SIG-M5 treated with dmso at 0.1 percent for 504 hours (cell line): Measurements from ENCODE around the gene LNPEP.

ENCODE experiments used
- DNase-seq: peaks from one replicate; lab custom pipeline; 2025; ENCODE audit not compliant: unreplicated experiment; lab: John Stamatoyannopoulos, UW

Gene LNPEP

GRCh38 chr5:96957254-96958049, 21.6 kb downstream of the LNPEP start:
- peak; percentile 19 for DNase-seq

DNA sequence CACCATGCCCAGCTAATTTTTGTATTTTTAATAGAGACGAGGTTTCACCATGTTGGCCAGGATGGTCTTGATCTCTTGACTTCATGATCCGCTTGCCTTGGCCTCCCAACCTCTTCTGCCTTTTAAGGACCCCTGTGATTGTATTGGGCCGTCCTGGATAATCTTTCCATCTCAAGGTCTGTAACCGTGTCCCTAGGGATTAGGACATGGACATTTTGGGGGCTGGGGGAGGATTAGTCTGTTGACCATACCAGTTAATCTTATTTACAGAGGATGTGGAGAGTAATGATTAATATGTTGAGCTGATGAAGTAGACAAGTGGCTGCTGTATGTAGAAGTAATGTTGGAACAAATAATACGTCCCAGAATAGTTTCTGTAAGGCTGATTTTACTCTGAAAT, 23.1 kb downstream of the LNPEP start:
- no peak for DNase-seq

- peak; percentile 88 for DNase-seq
These were observed 25.2 kb downstream of the LNPEP start for GRCh38 chr5:96961053-96961452.

DNA sequence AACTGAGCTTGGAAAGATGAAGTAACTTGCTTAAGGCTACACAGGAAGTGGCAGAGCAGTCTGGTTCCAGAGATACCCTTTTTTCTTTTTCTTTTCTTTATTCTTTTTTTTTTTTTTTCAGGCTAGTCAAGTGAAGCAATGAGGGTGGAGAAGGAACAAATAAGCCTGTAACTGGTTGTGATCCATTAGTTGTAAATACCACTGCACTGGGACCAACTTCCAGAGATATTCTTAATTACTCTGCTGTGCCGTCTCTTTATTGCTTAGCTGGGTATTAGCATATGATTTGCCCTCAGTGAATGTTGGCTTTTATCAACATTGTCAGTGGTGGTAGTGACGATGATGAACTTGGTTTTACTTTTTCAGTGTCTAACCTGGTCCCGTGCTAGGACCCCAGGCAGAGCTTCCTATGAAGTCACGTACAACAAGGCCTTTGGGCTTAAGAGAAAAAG, 26.7 kb downstream of the LNPEP start:
- peak; percentile 64 for DNase-seq

GRCh38 chr5:96963267-96963666, 27.4 kb downstream of the LNPEP start:
- no peak for DNase-seq

- DNase-seq: no peak
These were observed 30.9 kb downstream of the LNPEP start for GRCh38 chr5:96966801-96967200.

- no peak for DNase-seq
These were observed 31.5 kb downstream of the LNPEP start for GRCh38 chr5:96967400-96967799.

DNA sequence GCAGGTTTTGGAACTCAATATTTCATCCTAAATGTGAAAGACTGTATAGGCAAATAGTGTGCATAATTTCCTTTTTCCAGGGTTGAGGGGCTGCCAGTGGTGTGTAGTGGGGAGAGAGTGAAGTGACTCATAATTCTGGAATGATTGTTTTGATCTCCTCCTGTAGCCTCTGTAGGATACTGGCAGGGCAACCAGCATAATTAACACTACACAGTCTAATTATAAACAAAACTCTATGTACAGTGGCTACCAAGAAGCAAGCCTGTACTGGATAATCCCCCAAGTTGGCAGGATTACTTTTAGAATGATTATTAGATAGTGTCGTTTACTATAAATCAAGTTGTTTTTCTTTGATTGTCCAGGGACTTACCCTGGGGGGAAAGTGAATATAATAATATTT, 32.2 kb downstream of the LNPEP start:
- DNase-seq: no peak

DNA sequence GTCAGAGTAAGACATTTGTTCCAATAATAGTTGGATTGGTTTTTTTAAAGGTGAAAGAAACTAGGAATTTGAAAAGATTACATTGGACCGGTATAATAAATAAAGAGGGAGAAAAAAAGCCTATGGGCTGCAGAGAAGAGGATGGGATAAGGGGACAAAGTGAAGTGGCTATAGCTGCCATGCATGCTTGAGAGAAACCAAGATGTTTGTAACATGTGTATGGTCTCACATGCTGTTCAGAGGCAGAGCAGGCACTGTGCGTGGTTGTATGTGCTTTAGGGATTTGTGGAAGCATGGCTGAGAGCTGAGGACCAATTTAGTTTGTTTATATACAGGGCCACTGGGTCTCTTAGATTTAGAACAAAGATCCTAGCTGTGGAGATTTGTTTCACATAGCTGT, 32.7 kb downstream of the LNPEP start:
- no peak for DNase-seq

DNA sequence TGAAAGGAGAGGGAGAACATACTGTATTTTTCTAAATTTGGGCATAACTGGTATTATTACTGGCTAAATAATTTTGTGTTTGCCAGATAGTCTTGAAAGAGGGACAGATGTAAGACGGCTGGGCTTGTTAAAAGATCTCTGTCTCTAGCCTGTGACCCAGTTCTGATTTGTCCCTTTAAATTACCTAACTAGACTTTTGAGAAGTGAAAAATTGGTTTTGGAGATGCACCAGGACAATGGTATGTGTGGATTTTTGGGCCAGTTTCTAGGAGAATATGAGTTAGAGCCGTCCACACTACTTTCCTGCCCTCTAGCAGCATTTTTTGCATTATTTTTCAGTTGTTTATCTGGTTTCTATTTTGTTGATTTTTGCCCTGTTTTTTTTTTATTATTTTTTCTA, 33.5 kb downstream of the LNPEP start:
- DNase-seq: no peak

DNA sequence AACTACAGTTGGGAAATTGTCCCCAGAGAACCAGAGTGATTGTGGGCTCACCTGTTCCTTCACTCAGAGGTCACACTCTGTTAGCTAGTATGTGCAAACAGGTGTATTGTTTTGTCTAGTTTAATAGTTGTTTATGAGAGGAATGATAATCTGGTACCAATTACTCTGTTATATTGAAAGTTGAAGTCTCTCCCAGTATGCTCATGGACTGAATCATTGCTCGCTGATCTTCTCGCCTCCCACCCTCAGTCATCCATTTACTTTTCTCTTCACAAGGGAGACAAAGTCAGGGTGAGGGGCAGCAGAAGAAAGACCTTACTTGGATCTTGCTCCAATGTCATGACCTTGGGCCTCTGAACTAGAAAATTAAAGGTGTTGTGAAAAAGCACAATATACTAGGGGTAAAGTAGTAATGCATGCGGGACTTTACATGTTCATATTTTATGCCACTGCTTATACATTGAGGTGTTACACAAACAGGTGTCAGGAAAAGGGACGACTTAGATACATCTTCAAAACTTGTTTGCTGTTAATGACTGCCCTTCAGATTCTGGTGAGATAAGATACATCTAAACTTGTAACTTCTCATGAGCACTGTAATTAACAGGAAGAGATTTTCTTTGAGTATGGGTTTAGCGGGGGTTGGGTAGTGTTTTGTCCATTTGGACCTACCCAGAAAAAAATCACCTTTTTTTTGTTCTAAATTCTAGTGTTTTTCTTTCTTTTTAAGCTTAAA, 36.9 kb downstream of the LNPEP start:
- DNase-seq: no peak

- no peak for DNase-seq
These were observed 37.9 kb downstream of the LNPEP start for GRCh38 chr5:96973532-96974401.

DNA sequence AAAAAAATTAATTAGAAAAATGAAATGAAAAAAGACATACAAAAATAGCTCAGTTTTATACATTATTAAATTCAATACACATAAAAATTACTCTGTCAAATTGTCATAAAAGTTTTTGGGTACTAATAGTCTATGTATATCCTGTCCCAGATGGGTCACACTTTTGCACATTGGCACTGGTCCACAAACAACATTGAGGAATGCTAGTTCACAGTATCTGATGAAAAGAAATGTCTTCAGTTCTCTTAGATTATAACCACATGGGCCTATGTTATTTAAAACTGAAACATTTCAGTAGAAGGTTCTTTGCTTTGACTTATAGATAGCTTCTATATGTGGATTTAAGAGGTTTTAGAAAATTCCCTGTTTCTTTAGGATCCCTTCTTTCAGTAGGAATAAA, 39.8 kb downstream of the LNPEP start:
- DNase-seq: no peak

GRCh38 chr5:96977228-96977627, 41.3 kb downstream of the LNPEP start:
- DNase-seq: no peak

DNA sequence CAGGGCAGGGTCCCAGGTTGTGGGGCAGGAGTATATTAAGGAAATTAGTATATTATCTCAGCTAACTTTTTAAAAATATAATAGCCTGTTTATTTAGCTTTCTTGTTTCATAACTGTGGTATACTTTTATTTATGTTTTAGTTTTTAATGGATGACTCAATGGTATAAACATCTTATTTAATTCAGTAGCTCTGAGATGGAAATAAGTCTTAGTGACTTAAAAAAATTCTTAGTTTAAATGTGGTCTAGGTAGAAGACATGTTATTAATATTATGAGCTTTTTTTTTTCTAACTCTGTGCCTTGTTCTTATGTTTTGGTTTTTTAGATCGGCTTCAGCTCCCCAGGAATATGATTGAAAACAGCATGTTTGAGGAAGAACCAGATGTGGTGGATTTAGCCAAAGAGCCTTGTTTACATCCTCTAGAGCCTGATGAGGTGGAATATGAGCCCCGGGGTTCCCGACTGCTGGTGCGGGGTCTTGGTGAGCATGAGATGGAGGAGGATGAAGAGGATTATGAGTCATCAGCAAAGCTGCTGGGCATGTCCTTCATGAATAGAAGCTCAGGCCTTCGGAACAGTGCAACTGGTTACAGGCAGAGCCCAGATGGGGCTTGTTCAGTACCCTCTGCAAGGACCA, 43.1 kb downstream of the LNPEP start:
- no peak for DNase-seq

GRCh38 chr5:96984506-96985192, 48.8 kb downstream of the LNPEP start:
- no peak for DNase-seq

GRCh38 chr5:96986450-96986849, 50.6 kb downstream of the LNPEP start:
- DNase-seq: no peak

- DNase-seq: no peak
These were observed 54.2 kb downstream of the LNPEP start for GRCh38 chr5:96990102-96990501.

DNA sequence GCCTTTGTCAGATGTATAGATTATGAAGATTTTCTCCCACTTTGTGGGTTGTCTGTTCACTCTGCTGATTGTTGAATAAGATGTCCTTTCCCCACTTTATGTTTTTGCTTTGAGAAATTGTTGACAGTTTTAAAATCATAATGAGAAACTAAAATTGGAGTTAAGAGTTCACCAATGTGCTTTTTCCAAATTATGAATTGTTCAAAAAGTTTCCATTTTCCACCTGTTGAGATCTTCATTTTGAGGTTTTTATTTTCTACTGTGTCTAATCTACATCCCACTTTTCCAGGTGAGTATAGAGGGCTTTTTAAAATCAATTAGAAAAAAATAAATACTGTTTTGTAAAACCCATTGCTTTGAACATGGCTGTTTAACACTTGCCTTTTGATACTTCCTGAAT, 55.8 kb downstream of the LNPEP start:
- DNase-seq: no peak

DNA sequence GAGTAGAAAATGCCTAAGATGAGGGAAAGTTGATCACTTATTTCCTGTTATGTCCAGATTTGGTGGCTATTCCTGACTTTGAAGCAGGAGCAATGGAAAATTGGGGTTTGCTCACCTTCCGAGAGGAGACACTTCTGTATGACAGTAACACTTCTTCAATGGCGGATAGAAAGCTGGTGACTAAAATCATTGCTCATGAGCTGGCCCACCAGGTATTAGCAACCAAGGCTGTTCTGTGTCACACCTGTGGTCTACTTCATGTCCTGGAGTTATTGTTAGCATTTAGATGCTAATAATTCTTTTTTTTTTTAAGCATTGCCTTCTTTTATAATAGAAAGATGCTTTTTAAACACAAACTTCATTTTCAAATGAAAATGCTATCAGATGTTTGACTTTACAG, 57.9 kb downstream of the LNPEP start:
- DNase-seq: no peak
